Measurements from ENCODE around the gene DCT.

- TF ChIP-seq CTCF (IDR thresholded peaks at IDR 0.05) = no peak
- no peak for TF ChIP-seq POLR2A (IDR thresholded peaks at IDR 0.05)
Measured at GRCh38 chr13:94413598-94413944, 65.9 kb downstream of the DCT start.

Measured in lower leg skin (tissue), 3 donors.